ENCODE measurements around the gene DCTPP1. TPM values are rescaled to one million over a fixed set of nuclear protein-coding genes. Genes with fewer than 3 reads are reported as not detected.

Gene DCTPP1
- total RNA-seq, 1 donor from 2014 or later = 17.9 TPM

DNA sequence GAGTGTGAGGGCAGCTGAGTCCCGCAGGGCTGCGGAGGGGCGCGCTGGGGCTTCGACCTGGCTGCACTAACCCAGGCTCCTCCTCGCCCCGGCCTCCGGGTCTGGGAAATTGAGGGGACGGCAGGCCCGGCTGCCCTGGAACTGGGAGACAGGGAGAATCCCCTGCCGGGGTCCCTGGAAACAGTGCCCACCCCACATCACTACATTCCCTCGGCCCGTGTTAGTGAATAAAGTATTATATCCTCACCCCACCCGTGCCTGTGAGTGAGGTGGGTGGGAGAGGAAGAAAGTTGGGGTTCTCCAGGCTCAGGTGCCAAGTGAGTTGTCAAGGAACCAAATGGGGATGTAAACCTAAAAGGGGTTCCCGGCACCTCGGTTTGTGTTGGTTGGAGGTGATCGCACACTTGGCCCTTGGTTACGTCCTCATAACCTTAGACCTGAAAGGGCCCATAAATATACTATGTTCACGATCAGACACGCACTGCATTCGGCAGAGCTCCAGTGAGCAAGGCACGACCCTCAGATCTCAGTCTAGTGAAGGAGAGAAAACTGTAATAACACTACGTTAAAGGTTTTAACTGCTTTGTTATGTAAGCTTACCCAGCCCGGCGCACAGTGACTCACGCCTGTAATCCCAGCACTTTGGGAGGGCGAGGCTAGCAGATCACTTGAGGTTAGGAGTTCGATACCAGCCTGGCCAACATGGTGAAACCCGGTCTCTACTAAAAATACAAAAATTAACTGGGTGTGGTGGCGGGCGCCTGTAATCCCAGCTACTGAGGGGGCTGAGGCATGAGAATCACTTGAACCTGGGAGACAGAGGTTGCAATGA lies 11.3 kb downstream of the DCTPP1 start:
- Histone ChIP-seq H3K9me3 (no peaks in the 10 kb centered on the region), H3K4me3 (peak overlapping the region; percentile 63), H3K27ac (peak overlapping the region; percentile 82), H3K27me3 (no peaks in the 10 kb centered on the region), H3K36me3 (peaks cover 9% of the 10 kb centered on the region), H3K4me1 (peaks cover 10% of the 10 kb centered on the region)
- TF ChIP-seq, protein P1, sequence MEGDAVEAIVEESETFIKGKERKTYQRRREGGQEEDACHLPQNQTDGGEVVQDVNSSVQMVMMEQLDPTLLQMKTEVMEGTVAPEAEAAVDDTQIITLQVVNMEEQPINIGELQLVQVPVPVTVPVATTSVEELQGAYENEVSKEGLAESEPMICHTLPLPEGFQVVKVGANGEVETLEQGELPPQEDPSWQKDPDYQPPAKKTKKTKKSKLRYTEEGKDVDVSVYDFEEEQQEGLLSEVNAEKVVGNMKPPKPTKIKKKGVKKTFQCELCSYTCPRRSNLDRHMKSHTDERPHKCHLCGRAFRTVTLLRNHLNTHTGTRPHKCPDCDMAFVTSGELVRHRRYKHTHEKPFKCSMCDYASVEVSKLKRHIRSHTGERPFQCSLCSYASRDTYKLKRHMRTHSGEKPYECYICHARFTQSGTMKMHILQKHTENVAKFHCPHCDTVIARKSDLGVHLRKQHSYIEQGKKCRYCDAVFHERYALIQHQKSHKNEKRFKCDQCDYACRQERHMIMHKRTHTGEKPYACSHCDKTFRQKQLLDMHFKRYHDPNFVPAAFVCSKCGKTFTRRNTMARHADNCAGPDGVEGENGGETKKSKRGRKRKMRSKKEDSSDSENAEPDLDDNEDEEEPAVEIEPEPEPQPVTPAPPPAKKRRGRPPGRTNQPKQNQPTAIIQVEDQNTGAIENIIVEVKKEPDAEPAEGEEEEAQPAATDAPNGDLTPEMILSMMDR (IDR thresholded peaks at IDR 0.05) = no peak
- ATAC-seq (no peak), DNase-seq (no peak)
- intact Hi-C loops (cut with DNase I) = no loop called here

DNA sequence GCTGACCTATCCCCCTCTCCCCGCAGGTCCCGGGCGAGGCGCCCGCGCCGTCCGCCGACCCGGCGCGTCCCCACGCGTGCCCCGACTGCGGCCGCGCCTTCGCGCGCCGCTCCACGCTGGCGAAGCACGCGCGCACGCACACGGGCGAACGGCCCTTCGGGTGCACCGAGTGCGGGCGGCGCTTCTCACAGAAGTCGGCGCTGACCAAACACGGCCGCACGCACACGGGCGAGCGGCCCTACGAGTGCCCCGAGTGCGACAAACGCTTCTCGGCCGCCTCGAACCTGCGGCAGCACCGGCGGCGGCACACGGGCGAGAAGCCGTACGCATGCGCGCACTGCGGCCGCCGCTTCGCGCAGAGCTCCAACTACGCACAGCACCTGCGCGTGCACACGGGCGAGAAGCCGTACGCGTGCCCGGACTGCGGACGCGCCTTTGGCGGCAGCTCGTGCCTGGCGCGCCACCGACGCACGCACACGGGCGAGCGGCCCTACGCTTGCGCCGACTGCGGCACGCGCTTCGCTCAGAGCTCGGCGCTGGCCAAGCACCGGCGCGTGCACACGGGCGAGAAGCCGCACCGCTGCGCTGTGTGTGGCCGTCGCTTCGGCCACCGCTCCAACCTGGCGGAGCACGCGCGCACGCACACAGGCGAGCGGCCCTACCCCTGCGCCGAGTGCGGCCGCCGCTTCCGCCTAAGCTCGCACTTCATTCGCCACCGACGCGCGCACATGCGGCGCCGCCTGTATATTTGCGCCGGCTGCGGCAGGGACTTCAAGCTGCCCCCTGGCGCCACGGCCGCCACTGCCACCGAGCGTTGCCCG lies 12.1 kb downstream of the DCTPP1 start:
- intact Hi-C loops (cut with DNase I) = no loop called here
- peaks cover 10% of the 10 kb centered on the region for H3K4me1 ChIP-seq
- H3K27ac ChIP-seq = peak overlapping the region; percentile 82
- H3K4me3 ChIP-seq = peak overlapping the region; percentile 63
- DNase-seq = peak; percentile 95
- peak; percentile 98 for ATAC-seq
- no peaks in the 10 kb centered on the region for H3K27me3 ChIP-seq
- TF ChIP-seq, protein P1 (IDR thresholded peaks at IDR 0.05) = peak; percentile 32
- peaks cover under 1% of the 10 kb centered on the region for H3K36me3 ChIP-seq
- no peaks in the 10 kb centered on the region for H3K9me3 ChIP-seq

DNA sequence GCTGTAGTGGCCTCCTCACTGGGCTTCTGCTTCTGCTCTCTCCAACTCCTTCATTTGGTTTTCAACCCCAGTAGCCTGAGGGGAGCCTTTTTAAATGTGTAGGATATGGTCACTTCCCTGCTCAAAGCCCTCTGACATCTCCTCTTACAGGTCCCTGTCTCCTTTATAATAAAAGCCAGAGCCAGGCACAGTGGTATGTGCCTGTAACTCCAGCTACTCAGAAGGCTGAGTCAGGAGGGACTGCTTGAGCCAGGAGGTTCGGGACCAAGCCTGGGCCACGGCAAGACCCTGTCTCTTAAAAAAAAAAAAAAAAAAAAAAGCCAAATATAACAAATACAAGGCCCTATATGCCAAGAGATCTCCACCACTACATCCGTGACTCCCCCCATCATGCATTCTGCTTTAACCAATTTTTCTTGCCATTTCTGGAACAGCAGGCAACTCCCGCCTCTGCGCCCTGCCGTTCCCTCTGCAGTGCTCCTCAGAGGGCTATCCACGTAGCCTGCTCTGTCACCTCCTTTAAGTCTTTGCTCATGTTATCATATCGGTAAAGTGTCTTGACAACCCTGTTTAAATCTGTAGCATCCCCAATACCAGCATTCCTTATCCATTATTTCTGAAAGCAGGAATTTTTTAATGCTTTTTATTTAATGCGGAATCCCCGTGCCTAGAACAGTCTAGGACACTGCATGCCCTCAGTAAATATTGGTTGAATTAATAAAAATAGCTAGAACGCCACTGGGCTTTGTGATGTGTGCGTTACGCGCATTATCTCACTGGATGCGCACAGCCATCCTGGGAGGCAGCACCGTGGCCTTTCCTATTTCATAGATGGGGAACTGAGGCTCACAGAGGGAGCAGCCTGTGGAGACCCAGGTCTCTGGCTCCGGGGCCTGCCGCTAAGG lies 13.0 kb downstream of the DCTPP1 start:
- Histone ChIP-seq H3K27ac (peak overlapping the region; percentile 82), H3K27me3 (no peaks in the 10 kb centered on the region), H3K36me3 (peaks cover 4% of the 10 kb centered on the region), H3K4me1 (peaks cover 10% of the 10 kb centered on the region), H3K9me3 (no peaks in the 10 kb centered on the region), H3K4me3 (peak overlapping the region; percentile 63)
- intact Hi-C loops (cut with DNase I) = no loop called here
- DNase-seq (no peak), ATAC-seq (no peak)
- TF ChIP-seq, protein P1 (IDR thresholded peaks at IDR 0.05) = no peak

DNA sequence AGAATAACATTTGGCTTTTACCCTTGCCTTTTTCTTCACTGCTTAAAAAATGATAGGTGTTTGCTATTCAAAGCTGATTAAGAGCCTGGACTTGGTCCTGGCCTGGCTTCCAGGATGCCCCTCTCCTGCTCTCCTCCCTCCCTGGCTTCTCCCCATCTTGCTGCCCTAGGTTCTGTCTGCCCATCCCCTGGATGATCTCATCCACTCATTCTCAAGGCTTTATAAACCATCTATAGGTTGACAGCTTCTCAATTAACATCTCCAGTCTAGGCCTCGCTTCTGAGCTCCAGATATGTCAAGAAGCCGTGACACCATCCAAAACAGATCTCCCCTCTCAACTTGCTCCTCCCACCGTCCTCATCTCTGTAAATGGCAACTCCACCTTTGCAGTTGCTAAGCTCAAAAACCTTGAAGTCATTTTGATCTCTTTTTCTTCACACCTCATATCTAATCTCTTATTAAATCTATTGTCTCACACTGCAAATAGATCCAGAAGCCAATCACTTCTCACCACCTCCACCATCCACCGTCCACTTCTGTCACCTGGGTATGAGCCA lies 13.7 kb downstream of the DCTPP1 start:
- ATAC-seq (no peak), DNase-seq (no peak)
- H3K4me3 ChIP-seq = no peak overlapping the region
- peaks cover 10% of the 10 kb centered on the region for H3K4me1 ChIP-seq
- H3K27me3 ChIP-seq = no peaks in the 10 kb centered on the region
- H3K27ac ChIP-seq = no peak overlapping the region
- peaks cover 4% of the 10 kb centered on the region for H3K36me3 ChIP-seq
- TF ChIP-seq, protein P1 (IDR thresholded peaks at IDR 0.05) = no peak
- no peaks in the 10 kb centered on the region for H3K9me3 ChIP-seq
- intact Hi-C loops (cut with DNase I) = no loop called here

DNA sequence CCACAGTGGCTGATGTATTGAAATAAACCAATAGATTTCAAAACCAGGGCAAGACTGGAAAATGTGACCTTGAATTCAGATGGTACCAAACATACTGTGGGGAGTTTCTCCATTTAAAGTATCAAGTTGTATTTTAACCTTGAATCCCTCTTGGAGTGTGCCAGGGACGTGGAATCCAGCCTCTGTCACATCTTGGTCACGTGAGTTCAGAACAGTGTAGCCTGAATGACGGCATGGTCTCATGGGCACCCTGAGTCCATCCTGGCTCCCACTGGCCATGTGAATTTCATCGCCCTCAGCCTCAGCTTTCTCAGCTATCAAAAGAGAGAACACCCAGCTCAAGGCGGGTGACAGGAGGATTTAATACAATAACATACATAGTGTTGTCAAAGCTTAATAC lies 15.7 kb downstream of the DCTPP1 start:
- ATAC-seq = no peak

More for the DNA sequence above, 15.7 kb downstream of the DCTPP1 start:
- intact Hi-C loops (cut with DNase I) = no loop called here
- TF ChIP-seq, protein P1 (IDR thresholded peaks at IDR 0.05) = no peak
- no peak overlapping the region for H3K27ac ChIP-seq
- no peak overlapping the region for H3K4me3 ChIP-seq
- peaks cover 4% of the 10 kb centered on the region for H3K36me3 ChIP-seq
- H3K9me3 ChIP-seq = no peaks in the 10 kb centered on the region
- no peaks in the 10 kb centered on the region for H3K27me3 ChIP-seq
- peaks cover 17% of the 10 kb centered on the region for H3K4me1 ChIP-seq
- DNase-seq = no peak
